ENCODE data around the gene OR10A3.

OR10A3 gene

GRCh38 chr11:7967826-7968225, 26.3 kb upstream of the OR10A3 start:
- ChIA-PET POLR2A (no interaction called here), CTCF (interaction anchor here (0.9 kb wide), 1 partner anchor 19 kb away, joined by 3 read pairs; no protein-coding TSS in a partner anchor)
- no peak for DNase-seq (ENCODE audit: extremely low spot score)
- no peak for TF ChIP-seq CTCF (IDR thresholded peaks at IDR 0.05; ENCODE audit: control extremely low read depth, extremely low read depth, low read depth, missing control alignments)

GRCh38 chr11:7967097-7967496, 25.6 kb upstream of the OR10A3 start:
- no peak for TF ChIP-seq CTCF (IDR thresholded peaks at IDR 0.05; ENCODE audit: control extremely low read depth, extremely low read depth, low read depth, missing control alignments)
- ChIA-PET POLR2A (no interaction called here), CTCF (no interaction called here)
- DNase-seq (ENCODE audit: extremely low spot score): no peak

- CTCF ChIA-PET: interaction anchor here (1.0 to 1.8 kb wide), 2 partner anchors 10 to 22 kb away, joined by 4 to 7 read pairs; partner anchors contain the start of gene EIF3F
- TF ChIP-seq CTCF (IDR thresholded peaks at IDR 0.05; ENCODE audit: control extremely low read depth, extremely low read depth, low read depth, missing control alignments): no peak
- no peak for DNase-seq (ENCODE audit: extremely low spot score)
- POLR2A ChIA-PET: no interaction called here
These were observed 23.9 kb upstream of the OR10A3 start, which contains the start of gene NLRP10 for GRCh38 chr11:7965386-7965785. Gene NLRP10 (minus strand): TSS chr11:7965447. CDS start chr11:7963495, 1,952 bp downstream.

GRCh38 chr11:7964873-7965272, 23.4 kb upstream of the OR10A3 start:
- ChIA-PET POLR2A (no interaction called here), CTCF (interaction anchor here (1.0 to 1.8 kb wide), 2 partner anchors 10 to 22 kb away, joined by 4 to 7 read pairs; partner anchors contain the start of gene EIF3F)
- DNase-seq (ENCODE audit: extremely low spot score): no peak
- TF ChIP-seq CTCF (IDR thresholded peaks at IDR 0.05; ENCODE audit: control extremely low read depth, extremely low read depth, low read depth, missing control alignments): no peak

- ChIA-PET POLR2A (no interaction called here), CTCF (no interaction called here)
- no peak for DNase-seq (ENCODE audit: extremely low spot score)
- no peak for TF ChIP-seq CTCF (IDR thresholded peaks at IDR 0.05; ENCODE audit: control extremely low read depth, extremely low read depth, low read depth, missing control alignments)
These were observed 22.8 kb upstream of the OR10A3 start for GRCh38 chr11:7964261-7964660.

GRCh38 chr11:7955191-7955590, 13.7 kb upstream of the OR10A3 start:
- no peak for TF ChIP-seq CTCF (IDR thresholded peaks at IDR 0.05; ENCODE audit: control extremely low read depth, extremely low read depth, low read depth, missing control alignments)
- ChIA-PET POLR2A (no interaction called here), CTCF (interaction anchor here (1.5 kb wide), 1 partner anchor 32 kb away, joined by 3 read pairs; the partner anchor contains the start of gene EIF3F)
- no peak for DNase-seq (ENCODE audit: extremely low spot score)

- ChIA-PET POLR2A (no interaction called here), CTCF (no interaction called here)
- no peak for TF ChIP-seq CTCF (IDR thresholded peaks at IDR 0.05; ENCODE audit: control extremely low read depth, extremely low read depth, low read depth, missing control alignments)
- DNase-seq (ENCODE audit: extremely low spot score): no peak
These were observed 8.4 kb upstream of the OR10A3 start for GRCh38 chr11:7949934-7950333.
